Activated naive CD8-positive, alpha-beta T cell treated with anti-CD3 and anti-CD28 coated beads for 36 hours (primary cell): ENCODE data around the gene ATP5F1B. TPM values are rescaled to one million over a fixed set of nuclear protein-coding genes. Genes with fewer than 3 reads are reported as not detected.
"Not testable (repeated sequence)": the region's sequence is repeated elsewhere in the genome, so short reads cannot be mapped to it uniquely, and the experiment has no call there.

Source experiments
- DNase-seq: peaks from one replicate; pipeline ENCODE4 v3.0.0; 2021
- H3K27ac Mint-ChIP-seq: one replicate; pipeline ENCODE4 v1.8.0; 2022; ENCODE audit warnings: mild to moderate bottlenecking, moderate library complexity, mixed read lengths
- H3K27me3 Mint-ChIP-seq: one replicate; pipeline ENCODE4 v1.8.0; 2022; ENCODE audit warnings: mild to moderate bottlenecking, mixed read lengths
- H3K36me3 Mint-ChIP-seq: one replicate; pipeline ENCODE4 v1.8.0; 2021; ENCODE audit warnings: mild to moderate bottlenecking, mixed read lengths
- H3K4me1 Mint-ChIP-seq: one replicate; pipeline ENCODE4 v1.8.0; 2021; ENCODE audit warnings: mixed read lengths
- H3K4me3 Mint-ChIP-seq: one replicate; pipeline ENCODE4 v1.8.0; 2022; ENCODE audit warnings: mild to moderate bottlenecking, moderate library complexity, mixed read lengths
- H3K9me3 Mint-ChIP-seq: one replicate; pipeline ENCODE4 v1.8.0; 2022; ENCODE audit warnings: mixed read lengths
- total RNA-seq, 2 experiments: library from RNA; stranded (reverse); gene quantifications; one replicate each; pipeline ENCODE4 v1.2.3, GENCODE V29; 2021

The ATP5F1B gene
- total RNA-seq, 2 experiments from 2014 or later = 996 to 1,010 TPM

GRCh38 chr12:56661979-56662638 lies 16.3 kb upstream of the ATP5F1B start:
- H3K27ac Mint-ChIP-seq = peak overlapping the region; percentile 42
- H3K27me3 Mint-ChIP-seq = no peaks in the 10 kb centered on the region

GRCh38 chr12:56661560-56661959 lies 15.8 kb upstream of the ATP5F1B start:
- H3K4me3 Mint-ChIP-seq = no peak overlapping the region
- H3K27me3 Mint-ChIP-seq = no peaks in the 10 kb centered on the region
- H3K36me3 Mint-ChIP-seq = peaks cover 24% of the 10 kb centered on the region
- DNase-seq = no peak
- peak overlapping the region; percentile 42 for H3K27ac Mint-ChIP-seq
- no peaks in the 10 kb centered on the region for H3K9me3 Mint-ChIP-seq
- peaks cover 21% of the 10 kb centered on the region for H3K4me1 Mint-ChIP-seq

More at GRCh38 chr12:56661979-56662638, 16.3 kb upstream of the ATP5F1B start:
- no peak for DNase-seq
- peaks cover 24% of the 10 kb centered on the region for H3K36me3 Mint-ChIP-seq
- H3K4me1 Mint-ChIP-seq = peaks cover 21% of the 10 kb centered on the region
- no peaks in the 10 kb centered on the region for H3K9me3 Mint-ChIP-seq
- H3K4me3 Mint-ChIP-seq = no peak overlapping the region

- Mint-ChIP-seq H3K9me3 (peaks cover 4% of the 10 kb centered on the region), H3K36me3 (peaks cover 15% of the 10 kb centered on the region), H3K4me1 (peaks cover 19% of the 10 kb centered on the region), H3K27me3 (no peaks in the 10 kb centered on the region), H3K27ac (no peak overlapping the region), H3K4me3 (no peak overlapping the region)
- DNase-seq = no peak
Observed at GRCh38 chr12:56658921-56659320, 13.1 kb upstream of the ATP5F1B start.

GRCh38 chr12:56657416-56658379 lies 11.9 kb upstream of the ATP5F1B start:
- Mint-ChIP-seq H3K27ac (peak overlapping the region; percentile 87), H3K4me3 (no peak overlapping the region), H3K27me3 (no peaks in the 10 kb centered on the region), H3K36me3 (peaks cover 19% of the 10 kb centered on the region), H3K4me1 (peaks cover 18% of the 10 kb centered on the region), H3K9me3 (peaks cover 14% of the 10 kb centered on the region)
- peak; percentile 29 for DNase-seq

- H3K27me3 Mint-ChIP-seq, DNase-seq, H3K4me3 Mint-ChIP-seq, H3K27ac Mint-ChIP-seq: not testable (repeated sequence)
- peaks cover 10% of the 10 kb centered on the region for H3K4me1 Mint-ChIP-seq
- H3K36me3 Mint-ChIP-seq = peaks cover 19% of the 10 kb centered on the region
- H3K9me3 Mint-ChIP-seq = peaks cover 16% of the 10 kb centered on the region
Observed at GRCh38 chr12:56653781-56654180, 8.0 kb upstream of the ATP5F1B start.

- not testable (repeated sequence) for H3K9me3 Mint-ChIP-seq, H3K27me3 Mint-ChIP-seq, DNase-seq, H3K4me3 Mint-ChIP-seq
- H3K27ac Mint-ChIP-seq = peak overlapping the region; percentile 56
- peaks cover 32% of the 10 kb centered on the region for H3K36me3 Mint-ChIP-seq
- H3K4me1 Mint-ChIP-seq = peaks cover 20% of the 10 kb centered on the region
Observed at GRCh38 chr12:56648023-56648422, 2.2 kb upstream of the ATP5F1B start.

- H3K4me3 Mint-ChIP-seq = peak overlapping the region; percentile 97
- no peak for DNase-seq
- H3K27ac Mint-ChIP-seq = peak overlapping the region; percentile 99
- H3K27me3 Mint-ChIP-seq = no peaks in the 10 kb centered on the region
- H3K9me3 Mint-ChIP-seq = no peaks in the 10 kb centered on the region
- peaks cover 28% of the 10 kb centered on the region for H3K4me1 Mint-ChIP-seq
- H3K36me3 Mint-ChIP-seq = peaks cover 43% of the 10 kb centered on the region
Observed at GRCh38 chr12:56645201-56645716, 525 bp downstream of the ATP5F1B start.

- H3K27ac Mint-ChIP-seq = peak overlapping the region; percentile 99
- DNase-seq = no peak
- H3K4me3 Mint-ChIP-seq = peak overlapping the region; percentile 97
- no peaks in the 10 kb centered on the region for H3K27me3 Mint-ChIP-seq
- no peaks in the 10 kb centered on the region for H3K9me3 Mint-ChIP-seq
- peaks cover 47% of the 10 kb centered on the region for H3K36me3 Mint-ChIP-seq
- H3K4me1 Mint-ChIP-seq = peaks cover 28% of the 10 kb centered on the region
Observed at GRCh38 chr12:56644654-56645053, 1.1 kb downstream of the ATP5F1B start.

GRCh38 chr12:56641219-56641618 lies 4.6 kb downstream of the ATP5F1B start:
- Mint-ChIP-seq H3K9me3 (no peaks in the 10 kb centered on the region), H3K27me3 (no peaks in the 10 kb centered on the region), H3K36me3 (peaks cover 65% of the 10 kb centered on the region), H3K4me1 (peaks cover 47% of the 10 kb centered on the region), H3K27ac (no peak overlapping the region), H3K4me3 (no peak overlapping the region)
- DNase-seq = no peak

- no peak for DNase-seq
- H3K9me3 Mint-ChIP-seq = no peaks in the 10 kb centered on the region
- H3K27ac Mint-ChIP-seq = peak overlapping the region; percentile 97
- no peaks in the 10 kb centered on the region for H3K27me3 Mint-ChIP-seq
- H3K4me1 Mint-ChIP-seq = peaks cover 52% of the 10 kb centered on the region
- H3K36me3 Mint-ChIP-seq = peaks cover 35% of the 10 kb centered on the region
- H3K4me3 Mint-ChIP-seq = no peak overlapping the region
Observed at GRCh38 chr12:56637621-56638020, 8.2 kb downstream of the ATP5F1B start.

- peak overlapping the region; percentile 97 for H3K27ac Mint-ChIP-seq
- peaks cover 29% of the 10 kb centered on the region for H3K36me3 Mint-ChIP-seq
- H3K4me1 Mint-ChIP-seq = peaks cover 53% of the 10 kb centered on the region
- H3K4me3 Mint-ChIP-seq = peak overlapping the region; percentile 89
- no peaks in the 10 kb centered on the region for H3K9me3 Mint-ChIP-seq
- DNase-seq = peak; percentile 94
- no peaks in the 10 kb centered on the region for H3K27me3 Mint-ChIP-seq
Observed at GRCh38 chr12:56636675-56637540, 8.9 kb downstream of the ATP5F1B start.

GRCh38 chr12:56635806-56636674 lies 9.7 kb downstream of the ATP5F1B start:
- peak overlapping the region; percentile 97 for H3K27ac Mint-ChIP-seq
- H3K27me3 Mint-ChIP-seq = no peaks in the 10 kb centered on the region
- H3K4me3 Mint-ChIP-seq = peak overlapping the region; percentile 89
- H3K36me3 Mint-ChIP-seq = peaks cover 25% of the 10 kb centered on the region
- peak; percentile 84 for DNase-seq
- no peaks in the 10 kb centered on the region for H3K9me3 Mint-ChIP-seq
- peaks cover 62% of the 10 kb centered on the region for H3K4me1 Mint-ChIP-seq

GRCh38 chr12:56634837-56635791 lies 10.7 kb downstream of the ATP5F1B start:
- Mint-ChIP-seq H3K27ac (peak overlapping the region; percentile 97), H3K4me1 (peaks cover 70% of the 10 kb centered on the region), H3K36me3 (peaks cover 21% of the 10 kb centered on the region), H3K27me3 (no peaks in the 10 kb centered on the region), H3K9me3 (no peaks in the 10 kb centered on the region), H3K4me3 (peak overlapping the region; percentile 96)
- peak; percentile 78 for DNase-seq
